Mesendoderm (in vitro differentiated cells): ENCODE results near the gene AK4.

Experiments
- DNase-seq: peaks from one replicate; pipeline ENCODE4 v3.0.0; 2013
- H2AK5ac ChIP-seq: 2 replicates; pipeline ENCODE4 v1.6.1; 2013; ENCODE audit warnings: low read length, inconsistent platforms
- H2BK120ac ChIP-seq: 2 replicates; pipeline ENCODE4 v1.6.1; 2013; ENCODE audit warnings: low read depth, mild to moderate bottlenecking, low read length, moderate library complexity, mixed read lengths
- H2BK15ac ChIP-seq: replicated peaks from 2 replicates; pipeline ENCODE4 v1.6.1; 2013; ENCODE audit warnings: low read depth, mild to moderate bottlenecking, moderate library complexity
- H2BK5ac ChIP-seq: 2 replicates; pipeline ENCODE4 v1.6.1; 2013; ENCODE audit warnings: low read length, inconsistent platforms
- H3K18ac ChIP-seq: 2 replicates; pipeline ENCODE4 v1.6.1; 2013; ENCODE audit warnings: mild to moderate bottlenecking, low read length, mixed read lengths
- H3K23ac ChIP-seq: one replicate; pipeline ENCODE4 v1.6.1; 2013; ENCODE audit warnings: low read length
- H3K27ac ChIP-seq: 2 replicates; pipeline ENCODE4 v1.5.1; 2013; ENCODE audit warnings: low read depth, mild to moderate bottlenecking, inconsistent platforms, low read length, moderate library complexity
- H3K27me3 ChIP-seq: 2 replicates; pipeline ENCODE4 v1.6.1; 2013; ENCODE audit warnings: low read length, control low read depth, mild to moderate bottlenecking, inconsistent platforms; ENCODE audit not compliant: insufficient read depth, poor library complexity
- H3K36me3 ChIP-seq: 2 replicates; pipeline ENCODE4 v1.6.1; 2013; ENCODE audit warnings: low read length, inconsistent platforms; ENCODE audit not compliant: control insufficient read depth, insufficient read depth
- H3K4ac ChIP-seq: one replicate; pipeline ENCODE4 v1.6.1; 2013; ENCODE audit warnings: low read depth, mild to moderate bottlenecking, low read length, moderate library complexity
- H3K4me1 ChIP-seq: 2 replicates; pipeline ENCODE4 v1.6.1; 2013; ENCODE audit warnings: low read depth, low read length, inconsistent platforms; ENCODE audit not compliant: control insufficient read depth
- H3K4me2 ChIP-seq: 2 replicates; pipeline ENCODE4 v1.6.1; 2013; ENCODE audit warnings: low read length
- H3K4me3 ChIP-seq: 2 replicates; pipeline ENCODE4 v1.5.1; 2013; ENCODE audit warnings: mild to moderate bottlenecking, low read length
- H3K56ac ChIP-seq: one replicate; pipeline ENCODE4 v1.6.1; 2013; ENCODE audit warnings: low read length
- H3K79me1 ChIP-seq: 2 replicates; pipeline ENCODE4 v1.6.1; 2013; ENCODE audit warnings: low read length, inconsistent platforms
- H3K79me2 ChIP-seq: 2 replicates; pipeline ENCODE4 v1.6.1; 2013; ENCODE audit warnings: mild to moderate bottlenecking, low read length; ENCODE audit not compliant: control insufficient read depth, insufficient read depth
- H3K9ac ChIP-seq: 2 replicates; pipeline ENCODE4 v1.6.1; 2013; ENCODE audit warnings: low read length, inconsistent platforms
- H4K5ac ChIP-seq: one replicate; pipeline ENCODE4 v1.6.1; 2013; ENCODE audit warnings: low read length
- H4K8ac ChIP-seq: one replicate; pipeline ENCODE4 v1.6.1; 2013; ENCODE audit warnings: low read depth, mild to moderate bottlenecking, control low read depth, low read length, moderate library complexity
- WGBS: extraction: QIAGEN DNeasy Blood & Tissue Kit; methylation state at CpG from one replicate; pipeline ENCODE4 v1.1.7; 2013; ENCODE audit warnings: low lambda C conversion rate, missing lambda C conversion rate; ENCODE audit not compliant: insufficient coverage; ENCODE audit errors: extremely low coverage; 5-methylcytosine and 5-hydroxymethylcytosine counted together

Gene AK4

DNA sequence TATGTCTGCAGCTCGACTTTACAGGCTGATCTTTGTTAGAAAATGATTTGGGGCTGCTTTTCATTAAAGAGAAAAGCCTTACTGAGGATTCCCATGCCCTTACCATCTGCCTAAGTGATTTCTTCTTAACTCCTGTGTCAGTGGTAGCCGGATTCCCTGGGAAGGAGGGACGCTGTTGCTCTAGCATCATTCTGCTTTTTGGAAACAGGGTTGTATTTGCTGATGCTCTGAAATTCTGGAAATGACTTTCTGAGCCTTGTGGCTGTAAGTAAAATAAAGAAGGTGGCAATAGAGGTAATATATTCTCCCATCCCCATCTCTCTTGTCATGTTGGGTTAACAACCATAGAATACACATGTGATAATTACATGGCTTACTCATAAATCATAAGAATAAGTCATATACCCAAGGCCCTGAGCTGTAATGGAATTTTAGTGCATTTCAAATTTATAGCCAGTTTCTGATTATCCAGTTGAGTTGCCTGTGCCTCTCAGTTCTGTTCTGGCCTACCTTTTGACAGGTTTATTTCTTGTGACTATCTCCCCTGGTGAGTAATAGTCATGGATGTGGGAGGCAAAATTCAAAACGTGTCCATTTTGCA is 74.4 kb downstream of the AK4 start:
- no peaks in the 10 kb centered on the region for H3K27me3 ChIP-seq
- no peak overlapping the region for H3K18ac ChIP-seq
- no peak overlapping the region for H4K8ac ChIP-seq
- no peaks in the 10 kb centered on the region for H3K36me3 ChIP-seq
- no peak overlapping the region for H2AK5ac ChIP-seq
- H3K56ac ChIP-seq = no peak overlapping the region
- H2BK120ac ChIP-seq = no peak overlapping the region
- H3K79me1 ChIP-seq = no peaks in the 10 kb centered on the region
- H3K4me1 ChIP-seq = no peaks in the 10 kb centered on the region
- no peak for DNase-seq
- no peak overlapping the region for H3K4me2 ChIP-seq
- H4K5ac ChIP-seq = no peak overlapping the region
- WGBS = no CpG with 5 or more reads among the region's 4 CpGs
- H2BK15ac ChIP-seq = no peak overlapping the region
- no peak overlapping the region for H3K9ac ChIP-seq
- no peak overlapping the region for H3K23ac ChIP-seq
- no peak overlapping the region for H3K4me3 ChIP-seq
- no peak overlapping the region for H3K4ac ChIP-seq
- H3K27ac ChIP-seq = no peak overlapping the region
- no peak overlapping the region for H2BK5ac ChIP-seq
- no peaks in the 10 kb centered on the region for H3K79me2 ChIP-seq

DNA sequence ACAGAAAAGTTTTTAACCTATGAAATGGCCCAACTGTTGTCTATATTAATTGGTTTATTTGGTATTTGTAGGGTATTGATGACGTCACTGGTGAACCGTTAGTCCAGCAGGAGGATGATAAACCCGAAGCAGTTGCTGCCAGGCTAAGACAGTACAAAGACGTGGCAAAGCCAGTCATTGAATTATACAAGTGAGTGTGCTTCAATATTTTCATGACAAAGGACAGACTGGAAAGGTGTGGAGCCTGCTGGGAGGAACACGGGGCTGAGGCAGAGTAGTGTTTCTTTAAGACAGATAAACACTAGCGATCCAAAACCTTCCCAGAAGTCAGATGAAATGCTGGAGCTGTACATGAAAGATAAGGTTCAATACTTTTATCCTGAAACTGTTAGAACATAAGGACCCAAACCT is 76.7 kb downstream of the AK4 start:
- Histone ChIP-seq H2BK120ac (no peak overlapping the region), H3K18ac (no peak overlapping the region), H2BK5ac (no peak overlapping the region), H2AK5ac (no peak overlapping the region), H3K4me2 (no peak overlapping the region), H3K4me3 (no peak overlapping the region), H2BK15ac (no peak overlapping the region), H4K8ac (no peak overlapping the region), H3K27me3 (no peaks in the 10 kb centered on the region), H3K36me3 (no peaks in the 10 kb centered on the region), H4K5ac (no peak overlapping the region), H3K9ac (no peak overlapping the region), H3K27ac (no peak overlapping the region), H3K79me1 (no peaks in the 10 kb centered on the region), H3K79me2 (no peaks in the 10 kb centered on the region), H3K56ac (no peak overlapping the region), H3K4me1 (no peaks in the 10 kb centered on the region), H3K23ac (no peak overlapping the region), H3K4ac (no peak overlapping the region)
- WGBS = no CpG with 5 or more reads among the region's 6 CpGs
- DNase-seq = no peak

DNA sequence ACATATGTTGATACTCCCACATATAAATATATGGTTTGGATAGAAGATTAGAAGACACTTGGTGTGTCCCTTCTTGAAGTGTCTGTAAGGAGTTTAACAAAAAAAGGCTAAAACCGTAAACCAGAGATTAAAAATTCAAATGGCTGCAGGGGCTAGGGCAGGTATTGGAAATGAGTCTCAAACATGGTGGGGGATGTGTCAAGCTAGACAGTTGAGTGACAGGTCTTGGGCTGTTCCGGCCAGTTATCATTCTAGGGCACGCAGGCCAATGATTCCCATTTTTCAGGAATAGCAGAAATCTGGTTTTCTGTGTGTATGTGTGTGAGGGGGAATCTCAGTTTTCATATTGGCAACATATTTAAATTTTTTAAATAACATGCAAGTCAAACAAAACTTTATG is 77.2 kb downstream of the AK4 start:
- Histone ChIP-seq H3K4me3 (no peak overlapping the region), H4K5ac (no peak overlapping the region), H4K8ac (no peak overlapping the region), H3K56ac (no peak overlapping the region), H2BK120ac (no peak overlapping the region), H3K79me2 (no peaks in the 10 kb centered on the region), H3K36me3 (no peaks in the 10 kb centered on the region), H2BK5ac (no peak overlapping the region), H3K4me2 (no peak overlapping the region), H3K4ac (no peak overlapping the region), H3K23ac (no peak overlapping the region), H3K4me1 (no peaks in the 10 kb centered on the region), H3K27me3 (no peaks in the 10 kb centered on the region), H3K27ac (no peak overlapping the region), H2BK15ac (no peak overlapping the region), H3K9ac (no peak overlapping the region), H2AK5ac (no peak overlapping the region), H3K79me1 (no peaks in the 10 kb centered on the region), H3K18ac (no peak overlapping the region)
- no peak for DNase-seq
- WGBS = no CpG with 5 or more reads among the region's 3 CpGs

DNA sequence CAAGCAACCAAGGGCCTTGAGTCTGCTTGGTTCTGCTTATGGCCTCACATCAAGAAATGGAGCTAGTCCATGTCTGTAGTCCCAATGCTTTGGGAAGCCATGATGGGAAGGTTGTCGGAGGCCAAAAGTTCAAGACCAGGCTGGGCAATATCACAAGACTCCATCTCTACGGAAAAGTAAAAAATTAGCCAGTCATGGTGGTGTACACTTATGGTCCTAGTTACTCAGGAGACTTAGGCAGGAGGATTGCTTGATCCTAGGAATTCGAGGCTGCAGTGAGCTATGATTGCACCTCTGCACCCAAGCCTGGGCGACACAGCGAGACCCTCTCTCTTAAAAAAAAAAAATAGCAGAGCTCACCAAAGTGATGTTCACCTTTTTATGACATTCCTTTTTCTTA is 81.2 kb downstream of the AK4 start:
- H2BK5ac ChIP-seq = no peak overlapping the region
- H2BK15ac ChIP-seq = no peak overlapping the region
- no CpG with 5 or more reads among the region's 5 CpGs for WGBS

DNA sequence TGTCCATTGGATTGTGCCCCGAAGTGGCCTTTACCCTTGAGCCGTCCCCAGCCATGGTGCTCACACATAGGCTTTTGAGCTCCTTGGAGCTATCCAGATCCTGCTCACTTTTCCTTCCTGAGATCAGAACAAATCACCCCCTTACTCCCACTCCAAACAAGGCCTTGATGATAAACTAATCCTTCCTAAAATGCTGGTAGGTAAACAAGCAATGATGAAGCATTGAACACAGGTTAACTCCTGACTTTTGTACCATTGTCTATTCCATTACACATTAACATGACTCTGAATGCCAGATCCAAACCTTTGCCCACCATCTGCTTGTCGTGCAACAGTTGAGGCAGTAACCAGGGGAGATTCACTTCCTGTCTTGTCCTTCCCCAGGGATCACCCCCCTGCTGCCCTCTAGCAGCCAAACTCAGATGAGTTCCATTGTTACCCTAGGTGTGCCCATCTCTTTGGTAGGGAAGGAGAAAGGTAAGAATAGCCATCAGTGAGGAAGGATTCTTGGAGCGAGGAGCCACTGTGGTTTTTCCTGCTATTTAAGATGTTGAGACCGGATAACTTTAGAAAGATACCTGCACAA is 81.8 kb downstream of the AK4 start:
- Histone ChIP-seq H3K23ac (no peak overlapping the region), H3K79me1 (no peaks in the 10 kb centered on the region), H3K27me3 (no peaks in the 10 kb centered on the region), H3K9ac (no peak overlapping the region), H2BK120ac (no peak overlapping the region), H2BK15ac (no peak overlapping the region), H3K4me1 (no peaks in the 10 kb centered on the region), H3K79me2 (no peaks in the 10 kb centered on the region), H3K56ac (no peak overlapping the region), H4K5ac (no peak overlapping the region), H2BK5ac (no peak overlapping the region), H3K4me2 (no peak overlapping the region), H3K4ac (no peak overlapping the region), H3K4me3 (no peak overlapping the region), H4K8ac (no peak overlapping the region), H2AK5ac (no peak overlapping the region), H3K36me3 (no peaks in the 10 kb centered on the region), H3K18ac (no peak overlapping the region), H3K27ac (no peak overlapping the region)
- no CpG with 5 or more reads among the region's 5 CpGs for WGBS
- peak; percentile 18 for DNase-seq

More for the DNA sequence above, 81.2 kb downstream of the AK4 start:
- no peak overlapping the region for H3K56ac ChIP-seq
- no peak overlapping the region for H3K18ac ChIP-seq
- no peak overlapping the region for H3K4me3 ChIP-seq
- H3K9ac ChIP-seq = no peak overlapping the region
- no peak overlapping the region for H4K5ac ChIP-seq
- H3K23ac ChIP-seq = no peak overlapping the region
- H3K79me2 ChIP-seq = no peaks in the 10 kb centered on the region
- H3K79me1 ChIP-seq = no peaks in the 10 kb centered on the region
- no peaks in the 10 kb centered on the region for H3K27me3 ChIP-seq
- H2BK120ac ChIP-seq = no peak overlapping the region
- H3K4me1 ChIP-seq = no peaks in the 10 kb centered on the region
- H4K8ac ChIP-seq = no peak overlapping the region
- no peak overlapping the region for H2AK5ac ChIP-seq
- no peak overlapping the region for H3K4me2 ChIP-seq
- H3K27ac ChIP-seq = no peak overlapping the region
- DNase-seq = no peak
- no peak overlapping the region for H3K4ac ChIP-seq
- H3K36me3 ChIP-seq = no peaks in the 10 kb centered on the region
